HG03108 (cell line): ENCODE results near the gene GGACT.
A peak's percentile ranks its signal among the peaks of the same experiment; 100 is the strongest.
"Not testable (repeated sequence)": the region's sequence is repeated elsewhere in the genome, so short reads cannot be mapped to it uniquely, and the experiment has no call there.

ENCODE experiments used
- ATAC-seq: cut with Tn5 transposase; IDR thresholded peaks from one replicate; pipeline ENCODE4 v1.9.1; 2021; ENCODE audit warnings: moderate library complexity; ENCODE audit not compliant: unreplicated experiment

The GGACT gene

DNA sequence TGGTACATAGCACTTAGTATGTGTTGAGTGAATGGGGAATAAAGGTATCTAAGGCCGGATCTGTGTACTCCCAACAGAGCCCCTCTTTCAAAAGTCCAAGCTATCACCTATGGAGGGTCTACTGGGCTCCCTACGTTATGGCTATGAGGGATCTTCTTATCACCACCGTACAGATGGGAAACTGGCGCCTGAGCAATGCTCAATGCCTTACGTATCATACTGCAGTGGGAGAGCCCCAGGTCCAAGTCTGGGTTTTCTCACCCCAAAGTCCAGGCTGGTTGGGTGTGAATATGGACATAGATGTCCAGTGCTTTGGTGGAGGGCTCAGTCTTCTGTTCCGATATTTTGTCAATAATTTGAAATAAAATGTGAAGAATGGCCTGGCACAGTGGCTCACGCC is 13.1 kb upstream of the GGACT start:
- ATAC-seq = no peak

DNA sequence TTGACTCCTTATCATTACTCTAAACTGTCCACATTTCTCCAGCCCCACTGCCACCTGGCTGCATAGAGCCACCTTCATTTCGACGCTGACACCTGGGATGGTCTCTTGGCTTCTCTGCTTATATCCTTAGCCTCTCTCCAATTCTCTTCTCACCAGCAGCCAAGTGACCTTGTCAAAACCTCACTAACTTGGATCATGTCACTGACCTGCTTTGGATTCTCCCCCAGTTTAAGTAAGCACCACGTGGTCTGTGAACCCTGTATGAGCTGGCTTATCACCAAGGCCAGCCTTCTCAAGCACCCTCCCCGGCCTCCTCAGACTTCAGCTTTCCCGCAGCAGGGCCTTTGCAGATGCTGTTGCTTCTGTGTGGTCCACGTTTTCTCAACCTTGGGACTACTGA is 12.3 kb upstream of the GGACT start:
- no peak for ATAC-seq

DNA sequence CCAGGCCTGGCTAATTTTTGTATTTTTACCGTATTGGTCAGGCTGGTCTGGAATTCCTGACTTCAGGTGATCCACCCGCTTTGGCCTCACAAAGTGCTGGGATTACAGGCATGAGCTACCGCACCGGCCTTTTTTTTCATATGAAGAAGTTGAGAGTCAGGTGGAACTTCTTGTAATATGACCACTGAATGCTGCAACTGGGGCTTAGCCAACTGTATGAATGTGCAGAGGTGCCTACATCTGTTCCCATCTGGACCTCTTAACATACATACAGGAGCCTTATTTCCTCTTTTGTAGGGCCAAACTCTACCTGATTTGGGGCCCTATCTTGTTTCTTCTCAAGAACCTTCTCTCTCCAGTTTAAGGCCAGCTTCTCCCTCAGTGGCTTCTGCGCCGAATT is 11.9 kb upstream of the GGACT start:
- ATAC-seq = no peak

DNA sequence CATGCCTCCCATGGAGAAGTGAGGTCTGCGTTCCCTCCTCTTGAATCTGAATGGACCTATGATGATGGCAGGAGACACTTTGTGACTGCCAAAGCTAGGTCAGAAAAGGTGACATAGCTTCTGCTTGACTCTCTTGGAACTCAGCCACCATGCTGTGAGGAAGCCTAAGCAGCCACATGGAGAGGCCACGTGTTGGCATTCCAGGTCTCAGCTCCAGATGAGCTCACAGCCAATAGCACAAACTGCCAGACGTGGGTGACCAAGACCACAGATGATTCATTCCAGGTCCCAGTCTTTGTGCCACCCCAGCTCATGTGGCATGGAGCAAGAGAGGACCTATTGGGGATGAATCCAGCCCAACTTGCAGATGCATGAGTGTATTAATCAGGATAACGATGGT is 8.7 kb upstream of the GGACT start:
- no peak for ATAC-seq

DNA sequence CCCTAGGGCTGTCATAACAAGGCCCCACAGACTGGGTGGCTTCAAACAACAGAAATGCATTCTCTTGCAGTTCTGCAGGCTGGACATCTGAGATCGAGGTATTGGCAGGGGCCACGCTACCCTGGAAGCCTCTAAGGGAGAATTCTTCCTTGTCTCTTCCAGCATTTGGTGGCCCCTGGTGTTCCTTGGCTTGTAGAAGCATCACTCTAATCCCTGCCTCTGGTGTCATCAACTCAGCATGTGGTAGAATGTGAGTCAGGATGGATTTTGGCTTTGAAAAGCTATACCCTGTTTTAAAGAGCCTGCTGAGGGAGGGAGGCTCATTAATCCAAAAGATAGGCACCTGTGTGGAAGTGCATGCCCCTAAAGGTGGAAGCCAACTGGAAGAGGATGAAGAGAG is 7.9 kb upstream of the GGACT start:
- no peak for ATAC-seq

DNA sequence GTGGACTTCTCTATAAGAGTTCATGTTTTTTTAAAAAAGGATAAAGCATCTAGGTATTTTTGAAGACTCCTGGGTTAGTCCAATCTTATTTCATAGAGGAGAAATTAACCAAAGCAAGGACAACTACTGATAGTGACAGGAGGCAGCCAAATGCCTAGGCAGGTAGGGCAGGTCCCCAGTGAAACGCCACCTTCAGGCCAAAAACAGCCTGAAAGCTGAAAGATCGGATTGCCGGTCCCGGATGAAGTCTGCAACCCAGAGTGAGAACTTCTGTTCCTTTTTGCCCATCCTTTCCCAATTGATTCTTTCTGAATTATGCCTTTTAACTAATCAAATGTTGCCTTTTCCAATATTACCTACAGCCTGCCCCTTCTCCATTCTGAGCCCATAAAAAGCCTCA is 6.1 kb upstream of the GGACT start:
- no peak for ATAC-seq

DNA sequence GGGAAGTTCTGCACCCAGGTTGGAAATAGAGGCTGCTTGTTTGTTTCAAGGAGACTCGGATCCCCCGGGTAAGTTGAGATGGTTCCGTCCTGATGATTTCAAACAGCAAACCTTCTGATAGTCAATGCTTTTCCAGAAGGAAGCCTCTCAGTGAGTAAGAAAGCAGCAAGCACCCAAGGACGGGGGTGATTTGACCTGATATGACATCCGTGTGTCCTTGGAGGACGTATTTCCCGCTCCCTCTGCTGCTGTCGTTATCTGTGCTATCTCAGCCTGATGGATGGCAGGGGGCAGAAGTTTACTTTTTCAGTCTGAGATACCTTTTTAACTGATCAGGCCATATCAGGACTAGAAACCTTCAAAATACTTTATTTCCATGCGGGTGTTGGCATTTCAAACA is 5.7 kb upstream of the GGACT start:
- ATAC-seq = no peak

DNA sequence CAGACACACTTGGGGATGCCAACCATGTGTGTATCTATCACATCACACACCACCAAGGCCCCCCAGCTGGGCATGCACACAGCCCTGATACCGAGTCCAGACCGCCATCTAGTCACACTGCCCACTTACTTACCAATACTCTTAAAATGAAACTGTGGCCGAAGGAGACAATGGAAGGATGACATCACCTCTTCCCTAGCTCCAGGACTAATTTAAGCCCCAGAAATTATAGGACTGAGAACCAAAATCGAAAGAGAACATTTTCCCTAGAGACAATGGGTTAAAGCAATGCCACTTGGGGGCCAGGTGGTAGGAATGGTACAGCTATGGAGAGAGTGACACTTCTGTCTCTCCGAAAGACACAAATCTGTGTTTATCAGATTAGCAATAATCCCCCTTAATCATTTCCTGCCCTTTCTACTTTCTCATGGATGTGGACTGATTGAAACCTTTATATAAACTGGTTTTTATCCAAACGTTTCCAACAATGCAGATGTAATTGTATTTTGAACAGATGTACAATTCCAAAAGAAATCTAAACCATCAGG is 663 bp upstream of the GGACT start:
- ATAC-seq = no peak

DNA sequence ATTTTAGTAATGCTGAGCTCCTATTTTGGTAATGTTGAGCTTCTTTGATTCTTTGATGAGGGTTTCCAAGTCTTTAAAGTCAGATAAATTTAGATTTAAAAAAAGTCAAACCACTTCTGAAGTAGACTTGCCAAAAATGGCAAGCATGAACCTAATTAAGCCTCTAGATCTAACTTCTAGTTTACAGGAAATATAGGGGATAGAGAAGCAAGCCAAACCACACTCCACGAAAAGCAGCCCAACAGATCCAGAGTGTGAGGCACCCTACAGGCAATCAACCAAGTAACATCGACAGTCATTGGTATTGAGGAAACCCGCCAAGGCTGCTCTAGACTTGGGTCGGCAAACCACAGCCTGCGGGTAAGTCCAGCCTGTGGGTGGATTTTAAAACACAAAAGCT is 3.7 kb downstream of the GGACT start:
- no peak for ATAC-seq

DNA sequence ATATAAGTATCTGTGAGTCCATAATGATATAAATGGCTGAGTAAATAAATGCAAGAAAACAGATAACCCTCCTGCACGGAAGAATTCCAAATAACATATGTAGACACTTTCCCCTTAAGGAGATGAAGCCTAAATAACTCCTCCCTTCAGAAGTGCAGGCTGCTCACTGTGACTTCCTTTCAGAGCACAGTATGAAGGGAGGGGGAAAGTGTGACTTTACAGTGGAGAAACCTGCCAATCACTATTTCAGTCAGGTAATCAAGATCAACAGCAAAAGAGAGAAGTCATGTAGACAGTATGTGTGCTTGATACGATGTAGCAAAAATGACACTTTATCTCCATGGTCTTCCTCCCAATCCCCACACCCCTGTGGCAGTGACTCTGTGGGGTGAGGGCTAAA is 7.1 kb downstream of the GGACT start:
- ATAC-seq = no peak

DNA sequence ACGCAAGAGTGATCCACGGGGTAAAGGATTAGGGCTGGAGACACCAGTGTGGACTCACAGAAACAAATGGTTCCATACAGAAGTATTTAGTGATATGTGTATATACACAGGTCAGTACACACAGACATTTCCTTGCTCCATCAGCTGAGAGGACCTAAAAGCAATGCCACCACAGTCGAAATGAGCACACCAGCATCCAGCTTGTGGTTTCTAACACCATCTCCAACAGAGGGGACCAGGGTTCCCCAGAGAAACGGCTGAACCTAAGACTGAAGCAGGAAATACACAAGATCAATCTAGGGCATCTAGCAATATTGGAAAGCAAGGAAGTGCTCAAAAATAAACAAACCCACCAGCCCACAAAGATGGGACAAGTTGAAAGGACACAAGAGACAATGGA is 7.6 kb downstream of the GGACT start:
- no peak for ATAC-seq

DNA sequence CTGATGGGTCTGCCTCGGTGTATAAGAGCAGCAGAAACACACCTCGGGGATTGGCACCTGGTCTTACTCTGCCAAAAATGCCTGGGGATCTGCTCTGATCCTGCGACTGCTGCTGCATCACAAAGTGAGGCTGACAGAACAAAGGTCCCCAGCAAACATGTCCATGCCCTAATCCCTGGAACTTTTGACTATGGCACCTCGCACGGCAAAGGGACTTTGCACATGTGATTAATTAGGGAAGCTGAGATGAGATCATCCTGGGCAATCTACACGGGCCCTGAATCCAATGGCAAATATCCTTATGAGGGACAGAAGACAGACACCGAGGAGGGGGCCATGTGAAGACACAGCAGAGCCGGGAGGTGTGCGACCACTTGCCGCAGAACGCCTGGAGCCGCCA is 8.5 kb downstream of the GGACT start:
- no peak for ATAC-seq

DNA sequence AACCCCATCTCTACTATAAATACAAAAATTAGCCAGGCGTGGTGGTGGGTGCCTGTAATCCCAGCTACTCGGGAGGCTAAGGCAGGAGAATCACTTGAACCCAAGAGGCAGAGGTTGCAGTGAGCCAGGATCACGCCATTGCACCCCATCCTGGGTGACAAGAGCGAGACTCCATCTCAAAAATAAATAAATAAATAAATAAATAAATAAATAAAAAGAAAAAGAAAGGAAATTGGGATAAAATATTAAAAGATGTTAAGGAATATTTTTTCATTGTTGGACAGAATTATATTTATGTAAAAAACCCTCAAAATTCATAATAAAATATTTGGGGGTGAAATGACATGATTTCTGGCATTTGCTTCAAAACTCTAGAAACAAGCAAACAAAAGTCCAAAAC is 11.3 kb downstream of the GGACT start:
- ATAC-seq = not testable (repeated sequence)

DNA sequence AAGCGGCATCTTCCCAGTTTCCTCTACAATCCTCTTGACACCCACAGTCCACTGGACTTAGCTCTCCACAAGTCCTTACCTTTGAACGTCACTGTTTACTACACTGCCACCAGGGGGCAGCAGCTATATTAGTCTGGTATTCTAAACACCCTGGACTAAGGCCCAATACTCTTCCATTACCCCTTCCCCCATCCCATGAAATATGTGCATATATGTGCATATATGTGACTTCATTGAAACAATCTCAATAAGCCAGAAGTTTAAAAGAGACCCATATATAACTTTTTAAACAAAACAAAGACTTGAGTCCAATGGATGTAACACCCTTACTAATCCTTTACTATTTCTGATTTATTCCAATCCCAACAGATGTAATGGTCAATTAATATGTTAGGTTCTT is 15.5 kb downstream of the GGACT start:
- ATAC-seq = peak; percentile 82

DNA sequence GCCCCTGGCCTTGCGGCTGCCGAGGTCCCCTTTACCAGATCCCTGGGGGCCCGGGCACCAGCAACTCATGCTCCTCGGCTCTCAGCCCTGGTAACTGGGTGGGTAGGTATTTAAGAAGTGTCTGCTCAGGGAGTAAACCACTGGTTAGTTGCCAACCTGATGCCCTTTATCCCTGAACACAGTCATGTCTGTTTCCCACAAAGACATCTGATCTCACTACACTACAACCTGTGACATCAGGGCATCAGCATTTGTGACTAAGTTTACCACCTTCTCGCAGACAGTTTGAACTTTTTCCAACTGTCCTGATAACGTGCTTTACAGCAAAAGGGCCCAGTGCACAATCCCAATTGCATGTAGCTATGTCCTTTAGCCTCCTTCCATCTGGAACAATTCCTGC is 22.0 kb downstream of the GGACT start:
- ATAC-seq = no peak

DNA sequence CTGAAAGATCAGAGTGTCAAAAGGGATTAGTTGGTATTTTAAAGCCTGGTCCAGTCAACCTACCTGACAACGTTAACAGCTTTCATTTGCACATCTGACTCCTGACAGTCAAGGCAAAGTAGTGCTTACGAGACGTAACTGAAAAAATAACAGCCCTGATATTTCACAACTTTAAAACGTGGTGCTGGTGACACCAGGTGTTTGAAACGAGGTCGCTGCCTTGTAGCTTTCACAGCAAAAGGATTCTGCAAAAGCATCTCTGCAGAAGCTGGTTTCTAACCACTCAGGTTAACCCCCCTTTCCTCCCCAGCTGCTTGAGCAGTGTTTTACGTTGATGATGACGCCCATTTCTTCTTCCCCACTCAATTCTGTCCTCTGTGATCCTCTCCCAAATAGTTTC is 23.3 kb downstream of the GGACT start:
- ATAC-seq = no peak

DNA sequence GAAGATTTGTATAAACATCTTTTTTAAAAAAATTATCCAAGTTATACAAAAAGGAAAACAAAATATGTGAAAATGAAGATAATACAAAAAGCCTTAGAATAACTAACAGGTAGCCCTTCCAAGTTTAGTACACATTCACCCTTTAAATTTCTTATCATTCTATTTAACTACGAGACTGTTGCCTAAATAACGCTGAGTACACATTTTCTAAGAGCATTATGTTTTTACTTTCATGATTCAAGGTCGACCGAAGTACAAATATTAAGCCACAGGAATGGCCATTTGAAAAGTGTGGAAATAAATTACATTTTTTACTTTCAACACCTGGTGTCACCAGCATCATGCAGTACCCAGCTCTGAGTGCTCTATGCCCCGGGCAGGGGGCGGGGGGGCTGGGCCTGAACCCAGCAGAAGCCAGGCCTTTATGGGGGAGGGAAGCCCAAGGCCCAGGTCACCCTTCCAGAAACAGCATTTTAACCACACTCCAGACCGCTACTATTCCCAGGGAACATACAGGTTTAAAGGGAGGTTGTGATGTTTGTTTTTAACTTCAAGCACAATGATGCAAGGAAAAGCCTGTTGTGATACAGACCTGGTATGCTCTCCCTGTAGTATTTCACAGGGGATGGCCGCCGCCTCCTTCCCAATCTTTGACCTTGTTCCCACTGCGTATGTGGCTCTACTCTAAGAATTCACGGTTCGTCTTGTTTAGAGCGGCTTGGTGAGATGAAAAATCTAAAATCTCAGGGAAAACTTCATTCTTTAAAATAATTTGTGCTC is 24.0 kb downstream of the GGACT start:
- no peak for ATAC-seq

DNA sequence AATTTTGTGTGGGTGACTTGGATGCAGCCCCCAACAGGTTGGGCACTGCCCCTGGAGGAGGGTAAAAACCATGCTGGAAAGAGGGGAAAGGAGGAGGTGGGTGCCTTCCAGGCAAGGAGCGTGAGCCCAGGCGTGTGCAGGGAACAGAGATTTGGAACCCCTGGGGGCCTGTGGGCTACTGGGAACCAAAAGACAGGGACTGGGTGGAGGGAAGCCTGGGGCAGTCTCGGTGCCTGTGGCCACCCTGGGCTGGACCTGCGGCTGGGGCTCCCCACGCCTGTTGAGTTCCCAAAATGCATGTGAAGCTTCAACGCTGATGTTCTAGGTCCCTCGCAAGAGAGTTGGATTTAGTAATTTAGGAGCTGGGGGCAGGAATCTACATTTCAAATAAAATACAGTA is 24.8 kb downstream of the GGACT start:
- ATAC-seq = no peak

DNA sequence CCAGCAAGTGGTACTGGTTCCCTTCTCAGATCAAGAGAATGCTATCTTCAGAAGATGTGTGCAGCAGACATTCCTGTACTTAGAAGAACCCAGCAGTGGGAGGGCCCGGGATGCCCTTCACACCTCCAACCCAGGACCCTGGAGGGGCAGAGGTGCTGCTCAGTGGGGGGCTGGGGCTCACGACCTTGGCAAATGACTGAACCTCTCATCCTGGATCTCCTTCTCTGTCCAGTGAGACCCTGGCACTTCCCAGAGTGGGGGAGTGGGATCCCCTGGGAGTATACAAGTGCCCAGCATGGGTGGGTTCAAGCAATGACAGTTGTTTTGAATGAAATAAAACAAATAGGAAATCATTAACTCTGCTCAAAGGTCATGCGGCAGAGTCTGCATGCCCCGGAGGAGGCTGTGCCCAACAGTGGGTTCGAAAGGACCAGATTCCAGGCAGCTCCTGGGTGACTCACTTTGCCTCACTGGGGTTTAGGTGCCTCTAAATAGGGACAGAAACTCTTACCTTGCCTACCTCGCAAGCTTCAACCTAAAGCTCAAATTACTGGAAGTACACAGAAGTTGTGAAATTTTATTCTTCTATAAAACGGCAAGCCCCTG is 26.9 kb downstream of the GGACT start:
- no peak for ATAC-seq

DNA sequence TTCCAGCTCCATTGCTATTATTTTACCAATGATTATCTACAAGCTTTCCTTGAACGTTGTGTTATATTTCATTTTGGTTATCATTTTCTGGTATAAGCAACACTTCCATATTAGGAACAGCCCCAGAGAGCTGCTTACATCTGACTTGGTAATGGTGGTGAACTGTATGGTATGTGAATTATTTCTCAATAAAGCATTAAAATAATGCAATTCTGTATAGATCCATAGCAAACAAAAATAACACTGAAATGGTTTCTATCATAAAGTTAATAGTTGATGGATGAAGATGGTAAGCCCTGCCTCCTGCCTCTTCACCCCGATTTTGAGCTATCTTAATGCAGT is 27.5 kb downstream of the GGACT start:
- no peak for ATAC-seq

DNA sequence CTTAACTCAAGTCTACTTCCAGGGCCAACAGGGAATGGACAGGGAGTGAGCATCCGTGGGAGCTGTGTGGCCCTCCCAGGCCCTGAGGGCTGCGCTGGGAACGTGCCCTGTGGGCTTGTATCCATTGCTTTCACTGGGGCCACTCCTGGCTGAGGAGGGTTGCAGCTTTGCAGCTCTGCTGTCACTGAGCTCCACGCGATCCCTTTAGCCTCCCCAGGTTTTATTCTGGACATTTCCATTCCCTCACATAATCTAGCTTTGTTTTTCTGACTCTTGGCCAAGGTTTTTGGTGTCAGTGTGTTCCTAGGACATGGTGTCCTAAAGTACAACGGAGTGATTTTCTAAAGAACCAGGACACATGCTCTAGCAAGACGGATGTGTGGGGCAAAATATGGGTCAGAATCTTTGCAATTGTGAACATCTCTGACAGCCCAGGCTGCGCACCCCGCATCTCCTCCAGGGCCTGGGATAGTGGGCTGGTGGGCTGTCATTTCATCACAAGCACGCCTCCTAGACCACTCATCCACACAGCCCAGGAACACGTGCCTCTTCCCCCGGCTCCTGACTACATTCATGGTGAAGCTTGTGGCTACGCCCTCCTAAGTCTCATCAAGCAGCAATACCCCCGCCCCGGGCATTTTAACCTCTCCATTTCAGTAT is 28.0 kb downstream of the GGACT start:
- no peak for ATAC-seq

DNA sequence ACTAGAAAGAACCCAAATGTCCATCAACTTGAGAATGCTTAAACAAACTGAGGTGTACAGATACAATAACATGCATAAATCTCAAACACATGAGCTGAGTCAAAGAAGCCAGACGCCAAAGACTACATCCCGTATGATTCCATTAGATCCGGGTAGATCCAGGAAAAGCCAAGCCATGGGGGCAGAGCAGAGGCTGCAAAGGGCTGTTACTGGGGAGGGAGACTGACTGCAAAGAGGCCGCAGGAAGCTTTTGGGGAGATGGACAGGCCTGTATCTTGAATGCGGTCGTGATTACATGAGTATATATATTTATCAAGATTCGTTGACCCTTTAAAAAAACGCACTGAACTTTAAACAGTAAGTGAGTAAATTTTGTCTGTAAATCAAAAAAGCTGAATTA is 28.7 kb downstream of the GGACT start:
- no peak for ATAC-seq
